Measurements from ENCODE around the gene ELOVL7. TPM values are rescaled to one million over a fixed set of nuclear protein-coding genes. Genes with fewer than 3 reads are reported as not detected.

ELOVL7 gene
- total RNA-seq, 1 experiment from 2014 or later = 2.5 TPM

DNA sequence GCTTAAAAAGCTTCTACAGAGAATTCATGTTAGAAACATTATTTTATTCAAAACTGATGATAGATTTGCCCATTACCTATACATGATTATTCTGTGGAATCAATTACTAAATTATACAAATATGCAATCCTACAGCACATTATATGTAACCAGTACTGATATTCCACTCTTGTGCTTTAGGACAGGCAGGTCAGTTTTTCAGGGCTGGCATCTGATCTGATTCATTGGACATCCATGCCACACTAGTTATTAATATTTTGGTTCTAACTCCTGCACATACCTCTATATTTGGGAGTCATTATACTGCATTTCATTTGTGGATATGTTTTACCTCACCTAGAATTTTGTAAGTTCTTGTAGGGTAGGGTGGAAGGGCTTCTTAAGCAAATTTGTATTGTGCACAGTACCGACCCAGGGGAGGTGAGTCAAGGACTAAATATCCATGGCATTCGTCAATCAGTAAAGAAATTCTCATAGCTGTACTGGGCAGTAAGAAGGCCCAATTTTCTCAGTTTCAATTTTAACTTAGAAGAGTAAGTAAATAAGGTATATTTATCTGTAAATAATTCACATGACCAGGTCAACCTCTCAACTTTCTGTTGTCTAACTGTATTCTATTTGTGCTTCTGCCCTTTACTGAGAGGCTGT, 33.5 kb downstream of the ELOVL7 start:
- Histone ChIP-seq H3K9ac (ENCODE audit: extremely low read depth, insufficient read length, low read length) (no peak overlapping the region), H3K27ac (ENCODE audit: insufficient read length, low read depth, low read length) (no peak overlapping the region), H3K23ac (ENCODE audit: insufficient read length, low read depth, low read length) (no peak overlapping the region), H3K4me2 (ENCODE audit: insufficient read depth, insufficient read length, low read length) (no peak overlapping the region), H3K4me1 (ENCODE audit: insufficient read depth, low read length) (no peaks in the 10 kb centered on the region; the same call in none of the 2 replicates), H4K8ac (replicated peaks; ENCODE audit: insufficient read length, low read depth, low read length) (no peak overlapping the region), H3T11ph (ENCODE audit: low read length) (no peak overlapping the region), H4K91ac (ENCODE audit: insufficient read length, low read depth, low read length) (no peak overlapping the region), H3K14ac (ENCODE audit: insufficient read depth, low read length) (no peak overlapping the region), H3K79me1 (ENCODE audit: insufficient read depth, low read depth, low read length, poor library complexity, severe bottlenecking) (no peaks in the 10 kb centered on the region), H2BK15ac (ENCODE audit: low read depth, low read length) (no peak overlapping the region), H3K4ac (ENCODE audit: low read depth, low read length) (no peak overlapping the region), H2BK12ac (ENCODE audit: insufficient read length, low read depth, low read length) (no peak overlapping the region), H2BK20ac (ENCODE audit: low read depth, low read length, poor library complexity, severe bottlenecking) (no peak overlapping the region), H2BK5ac (ENCODE audit: insufficient read length, low read length) (no peak overlapping the region), H2AFZ (ENCODE audit: low read length) (no peak overlapping the region), H4K5ac (ENCODE audit: insufficient read length, low read depth, low read length) (no peak overlapping the region), H2AK5ac (ENCODE audit: insufficient read length, low read length) (no peak overlapping the region), H3K18ac (ENCODE audit: insufficient read length, low read depth, low read length) (no peak overlapping the region), H4K20me1 (ENCODE audit: control insufficient read depth, insufficient read depth, insufficient read length) (no peaks in the 10 kb centered on the region), H3K56ac (ENCODE audit: insufficient read length, low read depth, low read length) (no peak overlapping the region), H2BK120ac (ENCODE audit: low read depth, low read length, poor library complexity, severe bottlenecking) (no peak overlapping the region), H3K79me2 (ENCODE audit: insufficient read depth, low read length) (no peaks in the 10 kb centered on the region), H3K9me3 (ENCODE audit: control insufficient read depth, low read depth, low read length) (no peaks in the 10 kb centered on the region), H3K27me3 (ENCODE audit: insufficient read depth, low read length) (no peaks in the 10 kb centered on the region), H3K23me2 (ENCODE audit: insufficient read length, low read depth, low read length, poor library complexity, severe bottlenecking) (no peaks in the 10 kb centered on the region)
- peaks cover 2 to 3% of the 10 kb centered on the region in 2 experiments; a peak in 2 of 5 replicates for H3K9me3 Mint-ChIP-seq
- WGBS (ENCODE audit: extremely low coverage, insufficient read length, low lambda C conversion rate) = no CpG with 5 or more reads among the region's 2 CpGs
- H3K36me3 Mint-ChIP-seq (ENCODE audit: insufficient read depth in 1 of 3, low read depth in 3 of 3) = peaks cover 0 to 2% (median 0%) of the 10 kb centered on the region in 3 experiments; a peak in 2 of 7 replicates
- H3K4me1 Mint-ChIP-seq = peaks cover 14 to 15% of the 10 kb centered on the region in 2 experiments
- DNase-seq = no peak
- TF ChIP-seq, protein P1, sequence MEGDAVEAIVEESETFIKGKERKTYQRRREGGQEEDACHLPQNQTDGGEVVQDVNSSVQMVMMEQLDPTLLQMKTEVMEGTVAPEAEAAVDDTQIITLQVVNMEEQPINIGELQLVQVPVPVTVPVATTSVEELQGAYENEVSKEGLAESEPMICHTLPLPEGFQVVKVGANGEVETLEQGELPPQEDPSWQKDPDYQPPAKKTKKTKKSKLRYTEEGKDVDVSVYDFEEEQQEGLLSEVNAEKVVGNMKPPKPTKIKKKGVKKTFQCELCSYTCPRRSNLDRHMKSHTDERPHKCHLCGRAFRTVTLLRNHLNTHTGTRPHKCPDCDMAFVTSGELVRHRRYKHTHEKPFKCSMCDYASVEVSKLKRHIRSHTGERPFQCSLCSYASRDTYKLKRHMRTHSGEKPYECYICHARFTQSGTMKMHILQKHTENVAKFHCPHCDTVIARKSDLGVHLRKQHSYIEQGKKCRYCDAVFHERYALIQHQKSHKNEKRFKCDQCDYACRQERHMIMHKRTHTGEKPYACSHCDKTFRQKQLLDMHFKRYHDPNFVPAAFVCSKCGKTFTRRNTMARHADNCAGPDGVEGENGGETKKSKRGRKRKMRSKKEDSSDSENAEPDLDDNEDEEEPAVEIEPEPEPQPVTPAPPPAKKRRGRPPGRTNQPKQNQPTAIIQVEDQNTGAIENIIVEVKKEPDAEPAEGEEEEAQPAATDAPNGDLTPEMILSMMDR (conservative IDR thresholded peaks at IDR 0.05) = no peak
- H3K27me3 Mint-ChIP-seq (ENCODE audit: low read depth) = no peaks in the 10 kb centered on the region
- no peak overlapping the region for H3K27ac Mint-ChIP-seq
- no peak overlapping the region for H3K4me3 Mint-ChIP-seq
